ENCODE measurements around the gene CDKL1.

Gene CDKL1

GRCh38 chr14:50396631-50397389, at the start of gene CDKL1:
TSS of gene CDKL1 (minus strand) at chr14:50396881. CDS start at chr14:50395868, 1,013 bp downstream.
- DNase-seq (ENCODE audit: insufficient read length, low spot score) (peak; percentile 51), FAIRE-seq (no peak)

GRCh38 chr14:50434528-50434927, 37.8 kb upstream of the CDKL1 start:
- no peak for FAIRE-seq
- no peak for DNase-seq (ENCODE audit: insufficient read length, low spot score)

- FAIRE-seq (no peak), DNase-seq (ENCODE audit: insufficient read length, low spot score) (no peak)
Measured at GRCh38 chr14:50432131-50432530, 35.5 kb upstream of the CDKL1 start.

DNA sequence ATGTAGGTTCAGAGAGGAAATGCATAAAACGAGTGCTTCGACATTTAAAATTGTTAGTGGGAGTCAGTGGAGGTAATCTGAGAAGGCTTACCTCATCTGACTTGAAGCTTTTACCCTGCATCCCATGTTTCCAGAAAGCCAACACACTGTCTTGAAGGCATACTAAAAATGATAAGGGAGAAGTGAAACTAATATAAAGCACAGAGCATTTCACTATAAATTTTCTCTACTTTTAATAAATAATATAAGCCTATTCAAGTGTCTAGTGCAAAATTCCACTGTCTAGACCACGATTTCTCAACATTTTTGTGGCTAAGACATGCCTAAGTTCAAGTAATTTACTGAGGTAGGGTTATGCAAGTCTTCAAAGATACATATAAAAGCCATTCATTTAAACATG, 29.1 kb upstream of the CDKL1 start:
- FAIRE-seq (no peak), DNase-seq (ENCODE audit: insufficient read length, low spot score) (peak; percentile 23)

DNA sequence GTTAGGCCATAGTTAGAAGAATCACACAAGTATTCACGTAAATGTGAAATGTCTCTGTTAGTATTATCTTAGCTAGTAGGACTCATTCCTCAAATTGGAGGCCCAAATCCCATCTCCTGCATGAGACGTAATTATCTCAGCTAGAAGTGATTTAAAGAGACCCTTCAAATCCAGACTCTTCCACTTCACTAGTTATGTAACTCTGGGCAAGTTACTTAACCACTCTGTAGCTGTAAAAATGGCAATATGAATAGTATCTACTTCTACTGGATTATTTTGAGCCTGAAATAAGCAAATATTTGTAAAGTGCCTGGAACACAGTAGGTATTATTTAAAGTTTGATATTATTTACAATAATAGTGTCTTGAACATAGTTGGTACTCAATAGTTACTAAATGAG, 28.4 kb upstream of the CDKL1 start:
- no peak for FAIRE-seq
- DNase-seq (ENCODE audit: insufficient read length, low spot score), result no peak

DNA sequence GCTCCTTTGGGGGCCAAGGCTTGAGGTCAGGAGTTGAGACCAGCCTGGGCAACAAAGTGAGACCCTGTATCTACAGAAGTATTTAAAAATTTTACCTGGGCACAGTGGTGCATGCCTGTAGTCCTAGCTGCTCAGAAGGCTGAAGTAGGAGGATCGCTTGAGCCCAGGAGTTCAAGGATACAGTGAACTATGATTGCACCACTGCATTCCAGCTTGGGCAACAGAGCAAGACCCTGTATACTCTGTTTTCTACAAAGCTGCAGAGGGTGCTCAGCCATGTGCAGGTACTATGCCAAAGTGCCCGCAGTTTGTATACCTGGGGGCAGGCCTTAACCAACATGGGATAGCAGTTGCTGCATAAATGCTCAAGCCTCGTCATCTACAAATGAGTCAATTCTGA, 26.8 kb upstream of the CDKL1 start:
- DNase-seq (ENCODE audit: insufficient read length, low spot score) (no peak), FAIRE-seq (no peak)

DNA sequence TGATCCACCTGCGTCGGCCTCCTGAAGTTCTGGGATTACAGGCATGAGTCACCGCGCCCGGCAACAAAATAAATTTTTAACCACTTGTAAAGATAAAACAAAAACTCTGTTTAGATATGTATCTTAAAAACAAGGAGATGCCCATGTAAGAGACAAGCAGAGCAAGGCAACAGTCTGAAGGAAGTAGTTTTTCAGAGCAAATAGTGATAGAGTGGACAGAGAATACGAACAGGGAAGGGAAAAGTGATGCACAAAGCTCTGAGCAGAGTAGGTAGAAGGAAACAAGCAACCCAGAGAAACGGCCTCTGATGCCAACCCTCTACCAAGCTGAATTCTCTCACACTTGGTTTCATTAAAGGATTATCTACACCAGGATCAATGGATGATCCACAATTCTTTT, 24.8 kb upstream of the CDKL1 start:
- FAIRE-seq (no peak), DNase-seq (ENCODE audit: insufficient read length, low spot score) (no peak)

DNA sequence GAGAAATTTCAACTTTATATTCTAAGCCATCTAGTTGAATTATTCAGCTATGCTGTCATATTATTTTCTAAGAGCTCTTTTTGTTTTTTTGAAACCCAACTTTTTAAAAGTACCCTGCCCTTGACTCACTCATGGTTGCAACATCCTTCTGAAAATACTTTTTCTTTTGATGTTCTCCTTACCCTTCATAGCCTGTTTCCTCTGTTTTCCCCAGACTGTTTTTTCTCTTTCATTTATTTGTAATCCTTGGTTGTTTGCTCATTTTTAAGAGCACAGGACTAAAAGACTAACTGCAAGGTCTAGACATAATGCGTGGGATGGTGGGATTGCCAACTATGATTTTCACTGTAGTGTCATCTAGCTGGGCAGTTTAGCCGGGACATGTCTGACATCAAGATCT, 21.2 kb upstream of the CDKL1 start:
- DNase-seq (ENCODE audit: insufficient read length, low spot score) (no peak), FAIRE-seq (no peak)

DNA sequence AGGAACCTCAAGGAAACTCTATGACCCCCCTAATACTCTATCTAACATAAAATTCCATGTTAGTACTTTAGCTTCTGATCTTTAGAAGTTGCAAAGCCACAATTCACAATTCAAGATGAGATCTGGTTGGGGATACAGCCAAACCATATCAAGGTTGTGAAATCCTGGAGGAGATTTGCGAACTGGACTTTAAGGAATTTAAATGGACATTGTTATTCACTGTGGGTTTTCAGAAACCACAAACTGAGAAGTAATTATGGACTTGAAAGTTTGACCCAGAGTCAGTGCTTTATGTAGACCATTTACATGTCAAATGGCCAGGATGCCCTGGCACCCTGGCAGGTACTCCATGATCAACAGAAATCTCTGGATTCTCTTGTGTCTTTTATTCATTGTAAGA, 14.2 kb upstream of the CDKL1 start:
- FAIRE-seq, result no peak

GRCh38 chr14:50410071-50410470, 13.4 kb upstream of the CDKL1 start:
- DNase-seq (ENCODE audit: insufficient read length, low spot score) (no peak), FAIRE-seq (no peak)

More for the DNA sequence above, 14.2 kb upstream of the CDKL1 start:
- no peak for DNase-seq (ENCODE audit: insufficient read length, low spot score)

GRCh38 chr14:50407111-50407812, 10.6 kb upstream of the CDKL1 start:
- FAIRE-seq (no peak), DNase-seq (ENCODE audit: insufficient read length, low spot score) (no peak)

GRCh38 chr14:50403419-50403818, 6.7 kb upstream of the CDKL1 start:
- DNase-seq (ENCODE audit: insufficient read length, low spot score) (no peak), FAIRE-seq (no peak)

- FAIRE-seq (no peak), DNase-seq (ENCODE audit: insufficient read length, low spot score) (no peak)
Measured at GRCh38 chr14:50402965-50403364, 6.3 kb upstream of the CDKL1 start.

GRCh38 chr14:50400461-50400860, 3.8 kb upstream of the CDKL1 start:
- no peak for DNase-seq (ENCODE audit: insufficient read length, low spot score)
- no peak for FAIRE-seq

DNA sequence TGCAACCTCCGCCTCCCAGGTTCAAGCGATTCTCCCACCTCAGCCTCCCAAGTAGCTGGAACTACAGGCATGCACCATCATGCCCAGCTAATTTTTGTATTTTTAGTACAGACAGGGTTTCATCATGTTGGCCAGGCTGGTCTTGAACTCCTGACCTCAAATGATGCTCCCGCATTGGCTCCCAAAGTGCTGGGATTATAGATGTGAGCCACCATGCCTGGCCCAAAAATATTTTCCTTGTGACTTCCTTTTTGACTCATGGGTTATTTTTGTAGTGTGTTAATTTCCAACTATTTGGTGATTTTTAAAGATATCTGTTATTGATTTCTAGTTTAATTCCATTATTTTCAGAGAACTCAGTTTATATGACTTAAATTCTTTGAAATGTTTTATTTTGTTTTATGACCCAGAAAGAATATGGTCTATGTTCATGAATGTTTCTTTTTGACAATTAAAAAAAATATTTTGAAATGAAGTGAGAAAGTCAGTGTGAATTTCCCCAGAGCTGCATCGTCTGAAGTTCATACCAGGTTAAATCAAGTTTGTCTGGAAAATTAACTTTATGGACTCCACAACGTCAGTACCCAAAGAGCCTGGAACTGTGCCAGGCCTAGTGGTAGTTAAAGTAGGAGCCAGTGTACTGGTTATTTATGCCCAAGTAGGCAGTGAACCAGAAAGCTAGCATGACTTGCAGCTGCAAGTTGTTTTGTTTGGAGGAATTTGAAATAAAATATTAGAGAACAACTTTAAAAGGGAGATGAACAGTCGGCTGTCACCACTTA, 2.8 kb upstream of the CDKL1 start:
- DNase-seq (ENCODE audit: insufficient read length, low spot score) (no peak), FAIRE-seq (no peak)

- DNase-seq (ENCODE audit: insufficient read length, low spot score), result no peak
- no peak for FAIRE-seq
Measured at GRCh38 chr14:50398189-50398580, 1.5 kb upstream of the CDKL1 start.

- DNase-seq (ENCODE audit: insufficient read length, low spot score) (peak; percentile 35), FAIRE-seq (no peak)
Measured at GRCh38 chr14:50397390-50398188, 908 bp upstream of the CDKL1 start.

DNA sequence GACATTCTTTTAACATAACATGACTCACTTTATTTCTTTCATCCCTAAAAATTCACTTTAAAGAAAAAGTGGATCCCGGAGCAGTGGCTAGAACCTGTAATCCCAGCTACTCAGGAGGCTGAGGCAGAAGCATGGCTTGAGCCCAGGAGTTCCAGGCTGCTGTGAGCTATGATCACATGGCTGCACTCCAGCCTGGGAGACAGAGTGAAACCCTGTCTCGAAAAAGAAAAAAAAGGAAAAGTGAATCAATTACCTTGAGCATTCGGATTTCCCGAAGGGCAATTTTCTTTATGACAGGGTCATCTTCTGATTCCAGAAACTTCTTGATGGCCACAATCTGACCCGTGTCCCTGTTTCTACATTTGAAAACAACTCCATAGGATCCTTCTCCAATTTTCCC, 1.2 kb downstream of the CDKL1 start:
- FAIRE-seq, result no peak

GRCh38 chr14:50394713-50395112, 2.0 kb downstream of the CDKL1 start:
- DNase-seq (ENCODE audit: insufficient read length, low spot score) (no peak), FAIRE-seq (no peak)

More for the DNA sequence above, 1.2 kb downstream of the CDKL1 start:
- no peak for DNase-seq (ENCODE audit: insufficient read length, low spot score)

DNA sequence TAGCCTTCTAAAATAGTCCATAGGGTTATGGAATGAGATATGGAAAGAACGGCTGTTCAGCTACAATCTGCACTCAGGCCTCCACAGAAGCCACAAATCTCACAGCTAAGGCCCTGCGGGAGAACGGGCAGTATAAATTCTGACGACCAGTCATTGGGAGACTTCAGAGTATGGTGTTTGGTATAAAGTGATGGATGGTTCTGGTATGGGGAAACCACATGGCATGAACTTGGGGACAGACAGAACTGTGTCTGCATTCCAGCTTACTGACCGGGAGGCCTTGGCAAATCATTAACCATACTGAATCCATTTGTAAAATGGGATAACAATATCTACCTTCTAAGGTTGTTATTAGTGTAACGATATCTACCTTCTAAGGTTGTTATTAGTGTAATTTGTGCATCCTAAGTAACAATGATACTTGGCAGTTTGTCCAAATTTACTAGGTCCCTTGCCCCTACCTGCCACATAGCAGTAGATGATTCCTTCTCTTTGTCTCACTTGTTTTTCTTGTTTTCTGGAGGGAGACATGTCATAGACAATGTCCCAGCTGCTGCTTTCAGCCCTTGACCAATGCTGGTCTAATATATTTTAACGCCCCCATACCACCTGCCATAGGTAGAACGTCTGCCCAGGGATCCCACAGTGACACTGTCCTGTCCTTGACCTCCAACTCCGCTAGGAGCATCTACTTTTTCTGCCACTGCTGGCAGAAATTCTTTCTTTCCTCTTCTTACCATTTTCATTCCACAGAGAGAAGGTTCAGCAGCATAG, 6.8 kb downstream of the CDKL1 start:
- DNase-seq (ENCODE audit: insufficient read length, low spot score) (no peak), FAIRE-seq (no peak)

Measured in HTR-8/SVneo (cell line).